ENCODE results near the gene GH2.
A peak's percentile ranks its signal among the peaks of the same experiment; 100 is the strongest.
"Not testable (repeated sequence)": the region's sequence is repeated elsewhere in the genome, so short reads cannot be mapped to it uniquely, and the experiment has no call there.

The GH2 gene

GRCh38 chr17:63881935-63882601 lies at the start of gene GH2:
TSS of gene GH2 (minus strand) at chr17:63881944. CDS start at chr17:63881801, 143 bp downstream.
- DNase-seq (ENCODE audit: low spot score) = peak; percentile 60

- no peak for DNase-seq (ENCODE audit: low spot score)
These were observed 49.3 kb upstream of the GH2 start for GRCh38 chr17:63930951-63931575.

GRCh38 chr17:63929860-63930766 lies 48.4 kb upstream of the GH2 start:
- no peak for DNase-seq (ENCODE audit: low spot score)

- DNase-seq (ENCODE audit: low spot score) = no peak
These were observed 47.4 kb upstream of the GH2 start for GRCh38 chr17:63928966-63929695.

- DNase-seq (ENCODE audit: low spot score) = no peak
These were observed 46.5 kb upstream of the GH2 start for GRCh38 chr17:63928172-63928666.

GRCh38 chr17:63927464-63928171 lies 45.9 kb upstream of the GH2 start:
- DNase-seq (ENCODE audit: low spot score) = no peak

GRCh38 chr17:63926164-63926563 lies 44.4 kb upstream of the GH2 start:
- no peak for DNase-seq (ENCODE audit: low spot score)

- DNase-seq (ENCODE audit: low spot score) = no peak
These were observed 43.9 kb upstream of the GH2 start for GRCh38 chr17:63925615-63926014.

- DNase-seq (ENCODE audit: low spot score) = not testable (repeated sequence)
These were observed 40.7 kb upstream of the GH2 start for GRCh38 chr17:63922402-63922801.

- not testable (repeated sequence) for DNase-seq (ENCODE audit: low spot score)
These were observed 39.0 kb upstream of the GH2 start for GRCh38 chr17:63920779-63921178.

GRCh38 chr17:63920050-63920449 lies 38.3 kb upstream of the GH2 start:
- not testable (repeated sequence) for DNase-seq (ENCODE audit: low spot score)

GRCh38 chr17:63919311-63919723 lies 37.6 kb upstream of the GH2 start:
- peak; percentile 70 for DNase-seq (ENCODE audit: low spot score)

GRCh38 chr17:63918789-63919305 lies 37.1 kb upstream of the GH2 start, which contains the start of gene GH1:
TSS of gene GH1 (minus strand) at chr17:63918839. CDS start at chr17:63918776, 63 bp downstream.
- not testable (repeated sequence) for DNase-seq (ENCODE audit: low spot score)

- no peak for DNase-seq (ENCODE audit: low spot score)
These were observed 36.6 kb upstream of the GH2 start for GRCh38 chr17:63918305-63918704.

- no peak for DNase-seq (ENCODE audit: low spot score)
These were observed 35.9 kb upstream of the GH2 start for GRCh38 chr17:63917646-63918045.

GRCh38 chr17:63917206-63917605 lies 35.5 kb upstream of the GH2 start:
- DNase-seq (ENCODE audit: low spot score) = not testable (repeated sequence)

GRCh38 chr17:63916566-63917185 lies 34.9 kb upstream of the GH2 start:
- no peak for DNase-seq (ENCODE audit: low spot score)

- DNase-seq (ENCODE audit: low spot score) = not testable (repeated sequence)
These were observed 34.0 kb upstream of the GH2 start for GRCh38 chr17:63915753-63916152.

GRCh38 chr17:63914471-63914870 lies 32.7 kb upstream of the GH2 start:
- DNase-seq (ENCODE audit: low spot score) = no peak

- DNase-seq (ENCODE audit: low spot score) = peak; percentile 60
These were observed 29.9 kb upstream of the GH2 start for GRCh38 chr17:63911657-63912100.

All from hematopoietic multipotent progenitor cell treated with erythropoietin and hydrocortisone succinate and interleukin-3 and kit ligand, for 15 days (in vitro differentiated cells).